IPS DF 4.7 (cell line): ENCODE results near the gene ETNK2.

Experiments used
- DNase-seq: peaks from one replicate; pipeline ENCODE4 v3.0.0-alpha.2; 2013; ENCODE audit warnings: low spot score; ENCODE audit errors: extremely low read depth

ETNK2 gene

GRCh38 chr1:204151552-204152309, at the start of gene ETNK2:
ETNK2 (minus strand) TSS chr1:204152044; CDS start chr1:204151852, 192 bp downstream.
- no peak for DNase-seq

GRCh38 chr1:204201348-204202040, 49.6 kb upstream of the ETNK2 start:
- no peak for DNase-seq

GRCh38 chr1:204199579-204199978, 47.7 kb upstream of the ETNK2 start:
- no peak for DNase-seq

- DNase-seq, result no peak
These were observed 46.8 kb upstream of the ETNK2 start for GRCh38 chr1:204198348-204199340.

- DNase-seq, result no peak
These were observed 45.2 kb upstream of the ETNK2 start for GRCh38 chr1:204197068-204197467.

- no peak for DNase-seq
These were observed 44.4 kb upstream of the ETNK2 start, which contains the start of gene KISS1 for GRCh38 chr1:204196068-204196795. KISS1 (minus strand) TSS chr1:204196491; CDS start chr1:204192876, 3,615 bp downstream.

GRCh38 chr1:204194771-204195170, 42.9 kb upstream of the ETNK2 start:
- DNase-seq, result no peak

GRCh38 chr1:204194080-204194479, 42.2 kb upstream of the ETNK2 start:
- DNase-seq, result no peak

GRCh38 chr1:204192589-204193352, 40.9 kb upstream of the ETNK2 start:
- no peak for DNase-seq

GRCh38 chr1:204192046-204192445, 40.2 kb upstream of the ETNK2 start:
- no peak for DNase-seq

- DNase-seq, result no peak
These were observed 39.6 kb upstream of the ETNK2 start for GRCh38 chr1:204191456-204191855.

GRCh38 chr1:204190212-204191211, 38.7 kb upstream of the ETNK2 start:
- no peak for DNase-seq

GRCh38 chr1:204188959-204189639, 37.3 kb upstream of the ETNK2 start:
- no peak for DNase-seq

- DNase-seq, result no peak
These were observed 34.8 kb upstream of the ETNK2 start for GRCh38 chr1:204186597-204186996.

GRCh38 chr1:204181116-204181515, 29.3 kb upstream of the ETNK2 start:
- no peak for DNase-seq

GRCh38 chr1:204180133-204180532, 28.3 kb upstream of the ETNK2 start:
- no peak for DNase-seq

- no peak for DNase-seq
These were observed 26.8 kb upstream of the ETNK2 start for GRCh38 chr1:204178487-204179281.
